Panc1 (cell line): ENCODE measurements around the gene PTGS2. TPM values are rescaled to one million over a fixed set of nuclear protein-coding genes. Genes with fewer than 3 reads are reported as not detected.

ENCODE experiments used
- ATAC-seq: fragments of 200-7000 bp; cut with Tn5 transposase; 2 replicates; pipeline ENCODE4 v1.9.1; 2020; ENCODE audit warnings: mild to moderate bottlenecking, moderate library complexity
- BruUV-seq: library from RNA; stranded (reverse); fragments of 400-500 nt; replicated peaks from 2 replicates; lab custom pipeline; 2021; lab: Mats Ljungman, UMichigan
- CTCF ChIA-PET: fragments of 300-600 bp; sonication (Branson Sonifier 250); formaldehyde crosslinking; loops from one replicate; lab custom pipeline; 2022; ENCODE audit warnings: antibody characterized with exemption; lab: Charles Lee
- POLR2A ChIA-PET: fragments of 300-600 bp; sonication (Branson Sonifier 250); formaldehyde crosslinking; loops from one replicate; lab custom pipeline; 2022; ENCODE audit warnings: antibody characterized with exemption; lab: Charles Lee
- DNase-seq: peaks from one replicate; pipeline ENCODE4 v3.0.0-alpha.2; 2010; ENCODE audit warnings: low read depth, low spot score
- H3K27ac ChIP-seq: 2 replicates; pipeline ENCODE4 v1.5.1; 2011; ENCODE audit warnings: mild to moderate bottlenecking, low read length, inconsistent platforms
- H3K27me3 ChIP-seq: fragments of 200-500 bp; sonication (Bioruptor generic); 2 replicates; pipeline ENCODE4 v1.6.0; 2014; ENCODE audit warnings: low read length, inconsistent platforms; ENCODE audit not compliant: control insufficient read depth, insufficient read depth
- H3K36me3 ChIP-seq: fragments of 200-500 bp; sonication (Bioruptor generic); 2 replicates; pipeline ENCODE4 v1.5.1; 2014; ENCODE audit warnings: inconsistent platforms, mild to moderate bottlenecking, low read length, moderate library complexity; ENCODE audit not compliant: control insufficient read depth, insufficient read depth
- H3K4me1 ChIP-seq: 2 replicates; pipeline ENCODE4 v1.5.1; 2011; ENCODE audit warnings: inconsistent platforms, mild to moderate bottlenecking, low read length, moderate library complexity; ENCODE audit not compliant: control insufficient read depth, insufficient read depth
- H3K4me3 ChIP-seq, 2 experiments: 2 replicates each; pipeline ENCODE4 v1.5.1; 2011 to 2012; ENCODE audit warnings: low read depth in 2 of 2, low read length in 2 of 2, mild to moderate bottlenecking in 2 of 2, inconsistent platforms in 1 of 2, moderate library complexity in 1 of 2
- H3K9me3 ChIP-seq: fragments of 200-500 bp; sonication (Bioruptor generic); 2 replicates; pipeline ENCODE4 v1.5.1; 2014; ENCODE audit warnings: low read depth, mild to moderate bottlenecking, inconsistent platforms, low read length, moderate library complexity; ENCODE audit not compliant: control insufficient read depth, insufficient read depth
- POLR2AphosphoS5 ChIP-seq: IDR thresholded peaks from 2 replicates; pipeline ENCODE4 v1.6.1; 2012; ENCODE audit warnings: mild to moderate bottlenecking, low read depth, low read length, moderate library complexity
- REST ChIP-seq, 2 experiments: IDR thresholded peaks; 2 replicates each; pipeline ENCODE4 v1.6.1; 2011 to 2012; ENCODE audit warnings: low read depth in 2 of 2, control low read depth in 1 of 2, low read length in 1 of 2, mild to moderate bottlenecking in 1 of 2, moderate library complexity in 1 of 2; ENCODE audit not compliant: insufficient read depth in 1 of 2
- SIN3A ChIP-seq: IDR thresholded peaks from 2 replicates; pipeline ENCODE4 v1.6.1; 2012; ENCODE audit warnings: low read depth, mild to moderate bottlenecking, low read length, moderate library complexity, borderline replicate concordance; ENCODE audit not compliant: insufficient read depth
- TCF7L2 ChIP-seq: IDR thresholded peaks from 2 replicates; pipeline ENCODE4 v1.6.1; 2011; ENCODE audit warnings: mild to moderate bottlenecking, low read depth, low read length, inconsistent platforms
- in situ Hi-C: cut with HindIII; loops from 2 replicates; pipeline ENCODE4 v1.10.0; 2016; ENCODE audit warnings: low sequenced_read_pairs, low pct_unique_long_range_greater_than_20kb
- intact Hi-C: fragments of 100-400 bp; cut with micrococcal nuclease; formaldehyde crosslinking; loops from one replicate; pipeline ENCODE4 v1.10.0; 2022; ENCODE audit not compliant: unreplicated experiment
- total RNA-seq: library from RNA; stranded (reverse); gene quantifications from one replicate; pipeline ENCODE4 v1.2.1, GENCODE V29; 2021; ENCODE audit not compliant: unreplicated experiment
- TF ChIP-seq, protein P1 (sequence below): fragments of 450-650 bp; IDR thresholded peaks from 2 replicates; pipeline ENCODE4 v1.5.1; 2017; ENCODE audit warnings: mild to moderate bottlenecking

PTGS2 gene
- total RNA-seq, 1 experiment from 2014 or later = not detected

DNA sequence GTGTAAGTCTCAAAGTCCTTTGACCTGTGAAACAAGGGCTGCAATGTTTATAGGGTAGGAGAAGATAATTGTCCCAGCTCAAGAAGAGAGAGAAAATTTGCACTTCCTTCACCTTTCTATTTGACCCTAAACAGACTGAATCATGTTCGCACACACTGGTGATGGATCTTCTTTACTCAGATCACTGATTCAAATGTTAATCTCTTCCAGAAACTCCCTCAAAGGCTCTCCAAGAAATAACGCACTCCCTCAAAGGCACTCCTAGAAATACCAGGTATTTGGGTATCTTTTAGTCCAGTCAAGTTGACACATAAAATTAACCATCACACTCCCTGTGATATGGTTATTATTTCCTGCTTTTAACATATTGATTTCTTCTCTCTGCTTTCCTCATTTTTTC, 30.5 kb upstream of the PTGS2 start:
- H3K4me3 ChIP-seq = no peak overlapping the region
- in situ Hi-C loops (no loop called here), intact Hi-C loops (no loop called here)
- H3K9me3 ChIP-seq = no peaks in the 10 kb centered on the region
- ATAC-seq (no peak), DNase-seq (no peak)
- H3K27ac ChIP-seq = no peak overlapping the region
- ChIA-PET CTCF (no interaction called here), POLR2A (no interaction called here)
- no TSS peak for BruUV-seq
- TF ChIP-seq, protein P1, sequence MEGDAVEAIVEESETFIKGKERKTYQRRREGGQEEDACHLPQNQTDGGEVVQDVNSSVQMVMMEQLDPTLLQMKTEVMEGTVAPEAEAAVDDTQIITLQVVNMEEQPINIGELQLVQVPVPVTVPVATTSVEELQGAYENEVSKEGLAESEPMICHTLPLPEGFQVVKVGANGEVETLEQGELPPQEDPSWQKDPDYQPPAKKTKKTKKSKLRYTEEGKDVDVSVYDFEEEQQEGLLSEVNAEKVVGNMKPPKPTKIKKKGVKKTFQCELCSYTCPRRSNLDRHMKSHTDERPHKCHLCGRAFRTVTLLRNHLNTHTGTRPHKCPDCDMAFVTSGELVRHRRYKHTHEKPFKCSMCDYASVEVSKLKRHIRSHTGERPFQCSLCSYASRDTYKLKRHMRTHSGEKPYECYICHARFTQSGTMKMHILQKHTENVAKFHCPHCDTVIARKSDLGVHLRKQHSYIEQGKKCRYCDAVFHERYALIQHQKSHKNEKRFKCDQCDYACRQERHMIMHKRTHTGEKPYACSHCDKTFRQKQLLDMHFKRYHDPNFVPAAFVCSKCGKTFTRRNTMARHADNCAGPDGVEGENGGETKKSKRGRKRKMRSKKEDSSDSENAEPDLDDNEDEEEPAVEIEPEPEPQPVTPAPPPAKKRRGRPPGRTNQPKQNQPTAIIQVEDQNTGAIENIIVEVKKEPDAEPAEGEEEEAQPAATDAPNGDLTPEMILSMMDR = no peak
- TF ChIP-seq TCF7L2 (no peak), POLR2AphosphoS5 (no peak), SIN3A (no peak), REST (IDR thresholded peaks at IDR 0.05; ENCODE audit: insufficient read depth in 1 of 2, low read depth in 2 of 2, low read length in 1 of 2) (no peak)
- no peaks in the 10 kb centered on the region for H3K4me1 ChIP-seq
- H3K27me3 ChIP-seq = no peaks in the 10 kb centered on the region
- H3K36me3 ChIP-seq = no peaks in the 10 kb centered on the region

GRCh38 chr1:186708694-186709097, 28.5 kb upstream of the PTGS2 start:
- TF ChIP-seq, protein P1 = no peak
- TF ChIP-seq REST (IDR thresholded peaks at IDR 0.05; ENCODE audit: insufficient read depth in 1 of 2, low read depth in 2 of 2, low read length in 1 of 2) = no peak
- no peak for TF ChIP-seq TCF7L2
- no peak for TF ChIP-seq SIN3A
- CTCF ChIA-PET = no interaction called here
- in situ Hi-C loops = no loop called here
- no peak overlapping the region for H3K27ac ChIP-seq
- H3K27me3 ChIP-seq = no peaks in the 10 kb centered on the region
- ATAC-seq (no peak), DNase-seq (no peak)
- no TSS peak for BruUV-seq
- no peaks in the 10 kb centered on the region for H3K4me1 ChIP-seq
- no peak overlapping the region for H3K4me3 ChIP-seq
- H3K9me3 ChIP-seq = no peaks in the 10 kb centered on the region
- no peaks in the 10 kb centered on the region for H3K36me3 ChIP-seq
- intact Hi-C loops = no loop called here
- POLR2A ChIA-PET = no interaction called here
